Brain pericyte (primary cell): ENCODE results near the gene CDC42EP2.

Experiments used
- DNase-seq: peaks from one replicate; pipeline ENCODE4 v3.0.0-alpha.2; 2012; ENCODE audit warnings: low read depth, low spot score

CDC42EP2 gene

DNA sequence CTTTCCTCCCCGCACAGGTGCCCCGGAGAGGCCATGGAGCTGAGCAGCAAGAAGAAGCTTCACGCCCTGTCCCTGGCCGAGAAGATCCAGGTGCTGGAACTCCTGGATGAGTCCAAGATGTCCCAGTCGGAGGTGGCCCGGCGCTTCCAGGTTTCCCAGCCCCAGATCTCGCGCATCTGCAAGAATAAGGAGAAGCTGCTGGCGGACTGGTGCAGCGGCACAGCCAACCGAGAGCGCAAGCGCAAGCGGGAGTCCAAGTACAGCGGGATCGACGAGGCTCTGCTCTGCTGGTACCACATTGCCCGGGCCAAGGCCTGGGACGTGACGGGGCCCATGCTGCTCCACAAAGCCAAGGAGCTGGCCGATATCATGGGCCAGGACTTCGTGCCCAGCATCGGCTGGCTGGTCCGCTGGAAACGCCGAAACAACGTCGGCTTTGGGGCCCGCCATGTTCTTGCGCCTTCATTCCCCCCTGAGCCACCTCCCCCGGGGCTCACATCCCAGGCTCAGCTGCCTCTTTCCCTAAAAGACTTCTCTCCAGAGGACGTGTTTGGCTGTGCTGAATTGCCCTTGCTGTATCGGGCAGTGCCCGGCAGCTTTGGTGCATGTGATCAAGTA, 41.2 kb downstream of the CDC42EP2 start:
- no peak for DNase-seq

DNA sequence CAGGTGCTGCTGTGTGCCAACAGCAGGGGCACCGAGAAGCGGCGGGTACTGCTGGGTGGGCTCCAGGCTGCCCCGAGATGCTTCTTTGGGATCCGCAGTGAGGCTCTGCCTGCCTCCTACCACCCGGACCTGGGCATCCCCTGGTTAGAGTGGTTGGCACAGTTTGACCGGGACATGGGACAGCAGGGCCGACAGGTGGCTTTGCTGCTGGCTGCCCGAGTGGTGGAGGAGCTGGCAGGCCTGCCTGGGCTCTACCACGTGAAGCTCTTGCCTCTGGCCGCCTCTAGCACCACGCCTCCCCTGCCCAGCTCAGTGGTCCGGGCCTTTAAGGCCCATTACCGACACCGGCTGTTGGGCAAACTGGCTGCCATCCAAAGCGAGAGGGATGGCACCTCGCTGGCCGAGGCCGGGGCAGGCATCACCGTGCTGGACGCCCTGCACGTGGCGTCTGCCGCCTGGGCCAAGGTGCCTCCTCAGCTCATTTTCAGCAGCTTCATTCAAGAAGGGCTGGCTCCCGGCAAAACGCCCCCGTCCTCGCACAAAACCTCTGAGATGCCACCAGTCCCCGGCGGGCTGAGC, 41.8 kb downstream of the CDC42EP2 start:
- no peak for DNase-seq

DNA sequence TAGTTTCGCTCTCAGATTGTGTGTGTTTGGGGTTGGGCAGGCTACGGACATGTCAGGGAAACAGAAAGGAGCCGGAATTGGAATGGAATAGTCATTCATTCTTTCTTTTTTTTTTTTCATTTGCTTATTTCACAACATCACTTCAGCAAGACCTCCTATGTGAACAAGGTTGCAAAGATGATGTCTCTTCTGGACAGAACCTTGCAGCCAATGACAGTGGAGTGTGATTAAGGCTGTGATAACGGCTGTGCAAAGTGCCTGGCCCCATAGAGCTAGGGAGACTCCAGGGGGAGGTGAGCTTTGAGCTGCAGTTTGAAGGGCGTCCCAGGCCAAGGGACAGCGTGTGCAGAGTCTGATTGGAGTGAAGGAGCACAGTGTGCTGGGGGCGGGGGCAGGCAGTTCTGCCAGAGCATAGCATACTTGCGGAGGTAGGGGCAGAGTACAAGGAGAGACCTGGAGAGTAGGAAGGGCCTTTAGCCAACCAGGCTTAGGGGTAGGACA, 43.2 kb downstream of the CDC42EP2 start:
- no peak for DNase-seq

DNA sequence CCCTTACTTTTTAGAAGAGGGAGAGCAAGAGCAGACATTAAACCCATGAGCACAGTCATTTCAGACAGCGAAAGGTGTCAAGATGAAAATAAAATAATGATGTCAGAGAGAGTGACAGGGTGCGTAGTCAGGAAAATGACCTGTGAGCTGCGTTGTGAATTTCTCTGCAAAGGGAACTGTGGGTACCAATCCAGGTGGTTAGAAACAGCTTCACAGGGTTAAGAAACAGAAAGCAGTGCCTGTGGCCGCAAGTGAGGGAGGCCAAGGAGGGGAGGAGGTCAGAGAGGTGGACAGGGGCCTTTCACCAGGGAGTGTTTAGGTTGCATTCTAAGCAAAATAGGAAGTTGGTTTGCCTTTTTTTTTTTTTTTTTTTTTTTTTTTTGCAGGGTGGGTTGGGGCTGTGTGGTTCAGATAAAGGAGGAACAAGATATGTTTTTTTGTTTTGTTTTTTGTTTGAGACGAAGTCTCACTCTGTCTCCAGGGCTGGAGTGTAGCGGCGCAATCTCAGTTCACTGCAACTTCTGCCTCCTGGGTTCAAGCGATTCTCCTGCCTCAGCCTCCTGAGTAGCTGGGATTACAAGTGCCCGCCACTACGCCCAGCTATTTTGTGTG, 47.8 kb downstream of the CDC42EP2 start:
- DNase-seq, result no peak

DNA sequence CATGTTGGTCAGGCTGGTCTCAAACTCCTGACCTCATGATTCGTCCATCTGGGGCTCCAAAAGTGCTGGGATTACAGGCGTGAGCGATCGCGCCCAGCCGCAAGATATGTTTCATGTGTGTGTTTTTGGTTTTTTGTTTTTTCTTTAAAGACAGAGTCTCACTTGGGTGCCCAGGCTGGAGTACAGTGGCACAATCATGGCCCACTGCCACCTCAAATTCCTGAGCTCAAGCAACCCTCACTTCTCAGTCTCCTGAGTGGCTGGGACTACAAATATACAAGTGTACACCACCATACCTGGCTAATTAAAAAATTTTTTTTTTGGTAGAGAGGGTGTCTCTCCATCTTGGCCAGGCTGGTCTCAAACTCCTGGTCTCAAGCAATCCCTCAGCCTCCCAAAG, 48.3 kb downstream of the CDC42EP2 start:
- no peak for DNase-seq

DNA sequence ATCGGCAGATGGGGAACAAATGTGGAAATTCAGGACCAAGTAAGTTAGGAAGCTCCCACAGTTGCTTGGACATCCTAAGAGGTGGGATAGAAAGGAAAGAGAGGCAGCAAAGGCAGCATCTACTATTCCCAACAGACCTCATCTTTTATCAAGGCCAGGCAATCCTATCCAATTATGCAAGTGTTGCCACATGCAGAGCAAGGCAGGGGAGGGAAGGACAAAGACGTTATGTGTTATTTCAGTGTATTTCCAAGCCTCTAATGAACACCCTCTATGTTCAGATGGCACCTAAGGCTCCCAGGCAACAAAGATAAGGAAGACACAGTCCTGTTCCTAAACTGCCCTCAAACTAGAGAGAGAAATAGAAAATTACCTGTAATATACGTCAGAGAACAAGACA, 49.1 kb downstream of the CDC42EP2 start:
- DNase-seq, result no peak

DNA sequence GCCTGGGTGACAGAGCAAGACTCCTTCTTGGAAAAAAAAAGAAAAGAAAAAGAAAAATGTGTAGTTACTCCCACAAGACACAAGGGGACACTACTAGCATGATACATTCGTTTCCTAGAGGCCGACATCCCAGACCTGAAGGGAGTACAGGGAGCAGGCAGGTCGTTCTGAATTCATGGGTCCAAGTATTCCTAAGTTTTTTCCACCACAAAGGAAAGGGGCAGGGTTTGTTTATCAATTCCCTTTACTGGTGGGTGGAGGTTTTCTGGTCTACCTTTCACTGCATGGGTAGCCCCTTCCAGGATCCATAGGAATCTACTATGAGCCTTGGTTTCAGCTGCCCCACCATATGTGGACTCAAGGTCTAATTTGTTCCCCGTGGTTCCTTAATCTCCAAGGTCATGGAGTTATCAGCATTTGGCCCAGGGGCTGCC, 51.7 kb downstream of the CDC42EP2 start:
- DNase-seq, result no peak

DNA sequence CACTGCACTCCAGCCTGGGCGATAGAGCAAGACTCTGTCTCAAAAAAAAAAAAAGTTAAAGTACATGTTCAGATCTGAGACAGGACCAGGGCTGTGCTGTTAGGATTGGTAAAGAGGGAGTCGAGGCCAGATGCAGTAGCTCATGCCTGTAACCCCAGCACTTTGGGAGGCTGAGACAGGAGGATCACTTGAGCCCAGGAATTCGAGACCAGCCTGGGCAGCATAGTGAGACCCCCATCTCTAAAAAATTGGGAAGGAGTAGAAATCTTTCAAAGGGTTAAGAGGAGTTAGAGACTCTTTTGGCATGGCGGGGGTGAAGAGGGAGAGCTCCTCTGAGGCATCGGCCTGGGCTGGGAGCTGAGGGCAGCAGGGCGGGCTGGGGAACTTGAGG, 56.0 kb downstream of the CDC42EP2 start:
- no peak for DNase-seq
